Muscle layer of duodenum (tissue), 2 donors: ENCODE measurements around the gene PDZK1IP1.

Experiments used
- H3K27ac ChIP-seq: one replicate; pipeline ENCODE4 v1.7.0; 2013; ENCODE audit warnings: mild to moderate bottlenecking, low read length
- H3K27me3 ChIP-seq: one replicate; pipeline ENCODE4 v1.7.0; 2013; ENCODE audit warnings: low read depth, mild to moderate bottlenecking, control low read depth, low read length
- H3K36me3 ChIP-seq, 2 donors: one replicate each; pipeline ENCODE4 v1.7.0; 2013; ENCODE audit warnings: low read length in 2 of 2, control low read depth in 1 of 2, mild to moderate bottlenecking in 1 of 2; ENCODE audit not compliant: insufficient read depth in 2 of 2, control insufficient read depth in 1 of 2
- H3K4me1 ChIP-seq, 2 donors: one replicate each; pipeline ENCODE4 v1.7.0; 2013; ENCODE audit warnings: low read length in 2 of 2, mild to moderate bottlenecking in 2 of 2, control low read depth in 1 of 2, moderate library complexity in 1 of 2; ENCODE audit not compliant: insufficient read depth in 2 of 2, control insufficient read depth in 1 of 2
- H3K4me3 ChIP-seq, 2 donors: one replicate each; pipeline ENCODE4 v1.7.0; 2013; ENCODE audit warnings: low read length in 2 of 2, low read depth in 1 of 2, mild to moderate bottlenecking in 1 of 2
- H3K9me3 ChIP-seq, 2 donors: one replicate each; pipeline ENCODE4 v1.7.0; 2013; ENCODE audit warnings: low read length in 2 of 2, control low read depth in 1 of 2, mild to moderate bottlenecking in 1 of 2; ENCODE audit not compliant: control insufficient read depth in 1 of 2
- donor health status: healthy.

The PDZK1IP1 gene

GRCh38 chr1:47184090-47184821 lies 5.6 kb downstream of the PDZK1IP1 start:
- Histone ChIP-seq H3K4me3 (no peak overlapping the region), H3K27me3 (no peaks in the 10 kb centered on the region), H3K36me3 (no peaks in the 10 kb centered on the region), H3K4me1 (peaks cover 0 to 14% of the 10 kb centered on the region in 2 donors), H3K27ac (no peak overlapping the region), H3K9me3 (no peaks in the 10 kb centered on the region)

GRCh38 chr1:47183308-47184089 lies 6.3 kb downstream of the PDZK1IP1 start:
- no peaks in the 10 kb centered on the region for H3K9me3 ChIP-seq
- H3K4me3 ChIP-seq, result no peak overlapping the region
- H3K27ac ChIP-seq, result no peak overlapping the region
- H3K36me3 ChIP-seq, result no peaks in the 10 kb centered on the region
- H3K27me3 ChIP-seq, result no peaks in the 10 kb centered on the region
- H3K4me1 ChIP-seq, result peaks cover 0 to 18% of the 10 kb centered on the region in 2 donors

DNA sequence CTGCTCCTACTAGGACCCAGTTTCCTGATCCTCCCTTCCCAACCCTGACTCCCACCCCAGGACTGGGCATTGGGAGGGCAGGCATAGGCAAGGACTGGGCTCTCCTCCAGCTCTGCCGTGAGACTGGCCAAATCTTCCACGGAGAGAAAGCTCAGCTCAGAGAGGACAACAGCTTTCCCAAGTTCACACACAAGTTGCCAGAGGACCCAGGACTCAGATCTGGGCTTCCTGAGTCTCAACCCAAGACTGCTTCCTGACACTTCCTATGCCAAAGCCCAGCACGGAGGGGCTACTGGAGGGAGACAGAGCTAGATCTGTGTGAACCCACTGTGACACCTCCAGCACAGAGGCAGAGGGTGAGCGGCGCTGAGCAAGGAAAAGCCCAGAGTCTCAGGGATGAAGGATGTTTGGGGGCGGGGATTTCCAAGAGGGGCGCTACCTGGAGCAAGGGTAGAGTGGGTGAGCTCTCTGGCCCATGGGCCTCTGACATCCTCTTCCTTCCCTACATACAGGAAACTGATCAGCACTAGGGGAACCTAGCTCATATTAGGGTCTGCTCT lies 7.1 kb downstream of the PDZK1IP1 start:
- Histone ChIP-seq H3K4me1 (peaks cover 0 to 18% of the 10 kb centered on the region in 2 donors), H3K27ac (no peak overlapping the region)

DNA sequence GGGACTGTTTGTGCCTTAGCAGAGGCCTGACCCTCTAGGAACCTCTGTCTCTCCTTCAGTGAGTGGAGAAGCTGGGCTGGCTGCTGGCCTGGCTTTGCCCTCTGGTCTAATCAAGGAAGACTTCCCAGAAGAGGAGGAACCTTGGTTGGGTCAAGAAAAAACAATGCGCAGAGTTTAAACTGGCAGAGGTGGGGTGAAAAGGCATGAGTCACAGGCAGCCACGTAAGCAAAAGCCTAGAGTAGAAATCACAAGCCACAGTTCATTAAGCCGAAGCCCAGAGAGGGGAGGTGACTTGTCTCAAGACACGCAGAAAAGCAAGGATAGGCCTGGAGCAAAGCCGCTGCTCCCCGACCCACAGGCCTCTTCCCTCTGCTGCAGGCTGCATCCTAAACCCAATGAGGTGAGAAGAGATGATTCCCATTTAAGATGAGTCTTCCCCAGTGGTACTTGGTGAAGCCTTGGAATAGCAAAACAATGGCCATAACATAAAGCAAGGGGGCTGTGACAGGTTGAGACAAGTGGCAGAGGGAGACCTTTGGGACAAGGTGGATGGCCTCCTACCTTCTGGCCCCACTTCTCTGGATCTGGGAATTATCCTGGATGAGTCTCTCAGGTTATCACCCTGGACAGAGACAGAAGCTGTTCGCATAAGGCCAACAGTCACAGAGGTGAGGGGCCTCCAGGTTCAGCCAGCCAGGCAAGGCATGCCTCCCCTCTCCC lies 7.7 kb downstream of the PDZK1IP1 start:
- Histone ChIP-seq H3K36me3 (no peaks in the 10 kb centered on the region), H3K27ac (no peak overlapping the region), H3K27me3 (no peaks in the 10 kb centered on the region), H3K4me3 (no peak overlapping the region), H3K4me1 (peaks cover 0 to 18% of the 10 kb centered on the region in 2 donors), H3K9me3 (no peaks in the 10 kb centered on the region)

More for the DNA sequence above, 7.1 kb downstream of the PDZK1IP1 start:
- Histone ChIP-seq H3K4me3 (no peak overlapping the region), H3K27me3 (no peaks in the 10 kb centered on the region), H3K9me3 (no peaks in the 10 kb centered on the region), H3K36me3 (no peaks in the 10 kb centered on the region)

GRCh38 chr1:47181095-47181954 lies 8.5 kb downstream of the PDZK1IP1 start:
- Histone ChIP-seq H3K9me3 (no peaks in the 10 kb centered on the region), H3K4me3 (no peak overlapping the region), H3K27me3 (no peaks in the 10 kb centered on the region), H3K36me3 (no peaks in the 10 kb centered on the region), H3K4me1 (peaks cover 0 to 18% of the 10 kb centered on the region in 2 donors), H3K27ac (no peak overlapping the region)

- Histone ChIP-seq H3K36me3 (no peaks in the 10 kb centered on the region), H3K4me1 (peaks cover 0 to 18% of the 10 kb centered on the region in 2 donors), H3K27me3 (no peaks in the 10 kb centered on the region), H3K27ac (no peak overlapping the region), H3K9me3 (no peaks in the 10 kb centered on the region), H3K4me3 (no peak overlapping the region)
These were observed 9.2 kb downstream of the PDZK1IP1 start for GRCh38 chr1:47180603-47181094.

DNA sequence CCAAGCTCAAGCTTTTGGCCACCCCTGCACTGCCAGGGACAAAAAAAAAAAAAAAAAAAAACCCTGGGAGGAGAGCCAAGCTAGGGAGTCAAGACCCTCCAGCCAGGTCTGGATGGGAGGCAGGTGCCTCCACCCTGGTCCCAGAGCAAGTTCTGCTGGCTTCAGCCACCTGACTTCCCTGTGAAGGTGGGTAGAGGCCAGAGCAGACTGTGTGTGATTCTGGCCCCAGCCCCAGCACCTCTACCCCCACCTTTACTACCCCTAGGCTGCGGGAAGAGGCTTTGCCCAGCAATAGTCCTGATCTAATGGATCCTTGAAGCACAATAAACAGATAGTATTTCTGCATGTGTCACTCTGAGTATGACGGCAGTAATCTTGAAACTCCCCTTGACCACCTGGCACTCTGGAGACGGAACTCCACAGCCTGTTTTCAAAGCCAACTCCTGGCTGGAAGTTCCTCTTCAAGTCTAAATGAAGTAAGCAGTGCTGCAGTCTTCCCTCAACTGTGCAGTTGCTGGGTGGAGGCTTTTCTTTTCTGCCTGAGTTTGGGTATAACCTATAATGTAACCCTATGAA lies 9.8 kb downstream of the PDZK1IP1 start:
- H3K27me3 ChIP-seq, result no peaks in the 10 kb centered on the region
- H3K27ac ChIP-seq, result no peak overlapping the region
- peak overlapping the region in 1 of 2 donors; percentile 61 for H3K4me3 ChIP-seq
- H3K4me1 ChIP-seq, result peaks cover 0 to 18% of the 10 kb centered on the region in 2 donors
- no peaks in the 10 kb centered on the region for H3K9me3 ChIP-seq
- no peaks in the 10 kb centered on the region for H3K36me3 ChIP-seq

DNA sequence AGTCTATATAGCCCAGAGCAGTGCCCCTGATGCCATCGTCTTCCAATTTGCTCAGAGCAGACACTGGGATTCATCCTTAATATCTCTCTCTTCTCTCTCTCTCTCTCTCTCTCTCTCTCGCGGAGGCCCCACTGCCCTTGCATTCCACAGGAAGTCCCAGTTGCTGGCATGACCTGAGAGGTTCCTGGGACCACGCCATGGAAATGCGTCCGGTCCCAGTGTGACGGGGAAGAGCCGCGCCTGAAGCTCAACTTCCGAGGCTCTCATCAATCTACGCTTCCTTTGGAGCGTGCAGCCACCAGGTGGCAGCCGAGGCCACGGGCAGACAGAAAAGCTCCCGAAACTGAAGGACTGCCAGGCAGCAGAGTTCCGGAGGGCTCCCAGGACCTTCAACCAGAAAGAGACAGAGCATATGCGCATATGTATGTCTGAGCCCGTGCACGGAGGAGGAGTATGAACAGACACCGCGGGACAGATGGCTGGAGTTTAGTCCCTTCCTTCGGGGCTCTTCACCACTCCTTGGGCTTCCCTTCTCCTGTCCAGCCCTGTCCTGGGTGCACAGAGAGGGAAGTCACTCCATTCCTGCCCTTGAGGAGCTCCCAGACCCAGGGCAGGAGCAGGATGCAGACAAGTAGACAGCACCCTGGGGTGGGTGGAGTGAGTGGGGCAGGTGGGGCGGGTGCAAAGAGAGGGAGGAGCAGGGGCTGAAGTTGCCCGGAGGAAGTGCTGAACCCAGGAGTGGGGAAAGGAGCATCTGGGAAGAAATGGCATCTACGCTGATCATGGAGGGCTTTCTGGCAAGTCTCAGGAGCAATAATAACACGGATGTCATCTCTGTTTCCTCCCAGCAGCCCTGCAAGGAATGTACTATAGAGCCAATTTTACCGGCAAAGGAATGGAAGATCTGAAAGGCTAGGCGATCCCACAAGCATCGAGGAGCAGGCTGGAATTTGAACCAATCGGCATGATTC lies 10.5 kb downstream of the PDZK1IP1 start:
- no peaks in the 10 kb centered on the region for H3K9me3 ChIP-seq
- no peak overlapping the region for H3K27ac ChIP-seq
- no peaks in the 10 kb centered on the region for H3K27me3 ChIP-seq
- H3K4me1 ChIP-seq, result peaks cover 0 to 18% of the 10 kb centered on the region in 2 donors
- H3K4me3 ChIP-seq, result peak overlapping the region; percentile 61 to 69
- no peaks in the 10 kb centered on the region for H3K36me3 ChIP-seq

DNA sequence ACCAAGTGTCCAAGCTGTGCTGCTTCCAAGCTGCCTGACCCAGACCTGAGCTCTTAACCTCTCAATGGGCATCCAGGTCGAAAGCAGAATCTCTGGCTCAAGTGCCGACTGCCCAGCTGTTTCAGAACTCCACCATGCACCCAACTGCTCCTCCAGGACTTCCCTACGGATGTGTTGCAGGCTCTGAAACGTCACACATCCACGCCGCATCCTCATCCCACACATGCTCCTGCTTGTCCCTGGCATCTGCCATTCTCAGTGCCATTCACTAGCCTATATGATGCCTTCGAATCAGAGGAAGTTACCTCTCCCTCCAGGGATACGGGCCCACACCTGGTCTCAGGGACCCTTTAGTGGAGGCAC lies 11.2 kb downstream of the PDZK1IP1 start:
- Histone ChIP-seq H3K4me3 (peak overlapping the region in 1 of 2 donors; percentile 61), H3K36me3 (no peaks in the 10 kb centered on the region), H3K4me1 (peaks cover 0 to 18% of the 10 kb centered on the region in 2 donors), H3K27me3 (no peaks in the 10 kb centered on the region), H3K27ac (no peak overlapping the region), H3K9me3 (no peaks in the 10 kb centered on the region)
